Measurements from ENCODE around the gene VASH1.
A peak's percentile ranks its signal among the peaks of the same experiment; 100 is the strongest.
"Not testable (repeated sequence)": the region's sequence is repeated elsewhere in the genome, so short reads cannot be mapped to it uniquely, and the experiment has no call there.

The VASH1 gene

GRCh38 chr14:76761136-76761959 lies at the start of gene VASH1:
Gene VASH1, plus strand, starts transcription at chr14:76761468. Its CDS starts 1,354 bp downstream, at chr14:76762822.
- peak in 2 of 6 experiments; percentile 17 to 27 for DNase-seq

GRCh38 chr14:76713121-76713520 lies 48.1 kb upstream of the VASH1 start:
- DNase-seq: no peak

- DNase-seq: no peak
Observed at GRCh38 chr14:76714470-76714869, 46.8 kb upstream of the VASH1 start.

- no peak for DNase-seq
Observed at GRCh38 chr14:76715101-76715500, 46.2 kb upstream of the VASH1 start.

- no peak for DNase-seq
Observed at GRCh38 chr14:76715511-76716081, 45.7 kb upstream of the VASH1 start.

- DNase-seq: no peak
Observed at GRCh38 chr14:76716285-76716684, 45.0 kb upstream of the VASH1 start.

GRCh38 chr14:76717508-76718290 lies 43.6 kb upstream of the VASH1 start:
- no peak for DNase-seq

GRCh38 chr14:76718306-76719040 lies 42.8 kb upstream of the VASH1 start:
- no peak for DNase-seq

GRCh38 chr14:76719666-76720065 lies 41.6 kb upstream of the VASH1 start:
- no peak for DNase-seq

- no peak for DNase-seq
Observed at GRCh38 chr14:76720382-76720813, 40.9 kb upstream of the VASH1 start.

GRCh38 chr14:76721506-76721905 lies 39.8 kb upstream of the VASH1 start:
- not testable (repeated sequence) for DNase-seq

GRCh38 chr14:76724651-76725550 lies 36.4 kb upstream of the VASH1 start:
- DNase-seq: no peak

- no peak for DNase-seq
Observed at GRCh38 chr14:76726551-76726970, 34.7 kb upstream of the VASH1 start.

GRCh38 chr14:76727384-76727783 lies 33.9 kb upstream of the VASH1 start:
- DNase-seq: no peak

GRCh38 chr14:76727901-76728300 lies 33.4 kb upstream of the VASH1 start:
- no peak for DNase-seq

- no peak for DNase-seq
Observed at GRCh38 chr14:76729258-76729657, 32.0 kb upstream of the VASH1 start.

GRCh38 chr14:76729953-76730505 lies 31.2 kb upstream of the VASH1 start:
- no peak for DNase-seq

- not testable (repeated sequence) for DNase-seq
Observed at GRCh38 chr14:76734501-76734900, 26.8 kb upstream of the VASH1 start.

GRCh38 chr14:76736514-76736913 lies 24.8 kb upstream of the VASH1 start:
- no peak for DNase-seq

- DNase-seq: no peak
Observed at GRCh38 chr14:76741074-76741473, 20.2 kb upstream of the VASH1 start.

- no peak for DNase-seq
Observed at GRCh38 chr14:76742185-76742584, 19.1 kb upstream of the VASH1 start.
